ENCODE measurements around the gene HSPB9. TPM values are rescaled to one million over a fixed set of nuclear protein-coding genes. Genes with fewer than 3 reads are reported as not detected.
"Not testable (repeated sequence)": the region's sequence is repeated elsewhere in the genome, so short reads cannot be mapped to it uniquely, and the experiment has no call there.

Gene HSPB9
- polyA plus RNA-seq, 1 donor from 2014 or later, result not detected

GRCh38 chr17:42141382-42141781, 18.8 kb downstream of the HSPB9 start:
- no peaks in the 10 kb centered on the region for H3K27me3 ChIP-seq (ENCODE audit: insufficient read depth, low read depth, low read length)
- H3K27ac ChIP-seq (ENCODE audit: low read length), result no peak overlapping the region
- no peaks in the 10 kb centered on the region for H3K9me3 ChIP-seq (ENCODE audit: low read length)
- H2AFZ ChIP-seq (ENCODE audit: low read depth, low read length), result no peak overlapping the region
- H3K4me3 ChIP-seq (ENCODE audit: low read length), result no peak overlapping the region
- no peak overlapping the region for H3K9ac ChIP-seq (ENCODE audit: low read length)
- H3K9me2 ChIP-seq (ENCODE audit: insufficient read depth, low read length), result no peaks in the 10 kb centered on the region
- no peaks in the 10 kb centered on the region for H3F3A ChIP-seq (ENCODE audit: insufficient read depth, low read length, poor library complexity, severe bottlenecking)
- no peaks in the 10 kb centered on the region for H3K79me2 ChIP-seq (replicated peaks; ENCODE audit: insufficient read depth, low read length)
- TF ChIP-seq MXI1 (conservative IDR thresholded peaks at IDR 0.05; ENCODE audit: poor library complexity, severe bottlenecking) (no peak), EP300 (conservative IDR thresholded peaks at IDR 0.05; ENCODE audit: poor library complexity, severe bottlenecking) (no peak), TAF1 (IDR thresholded peaks at IDR 0.05; ENCODE audit: low read depth) (no peak), POLR2AphosphoS5 (IDR thresholded peaks at IDR 0.05) (no peak), SMC3 (conservative IDR thresholded peaks at IDR 0.05; ENCODE audit: poor library complexity) (no peak), EZH2 (IDR thresholded peaks at IDR 0.05; ENCODE audit: borderline replicate concordance, insufficient read depth, low read length, poor library complexity, severe bottlenecking) (no peak), CTCF (IDR thresholded peaks at IDR 0.05; ENCODE audit: poor library complexity, severe bottlenecking) (no peak), REST (IDR thresholded peaks at IDR 0.05; ENCODE audit: borderline replicate concordance) (no peak), RAD21 (conservative IDR thresholded peaks at IDR 0.05) (no peak)
- H4K20me1 ChIP-seq (ENCODE audit: insufficient read depth), result peaks cover 8% of the 10 kb centered on the region
- no peaks in the 10 kb centered on the region for H3K36me3 ChIP-seq (ENCODE audit: insufficient read depth, low read length)
- no peak overlapping the region for H3K4me2 ChIP-seq (ENCODE audit: low read length)

- Histone ChIP-seq H3K9me3 (ENCODE audit: low read length) (no peaks in the 10 kb centered on the region), H3K9me2 (ENCODE audit: insufficient read depth, low read length) (no peaks in the 10 kb centered on the region), H3K27ac (ENCODE audit: low read length) (no peak overlapping the region), H3K79me2 (replicated peaks; ENCODE audit: insufficient read depth, low read length) (no peaks in the 10 kb centered on the region), H3K36me3 (ENCODE audit: insufficient read depth, low read length) (no peaks in the 10 kb centered on the region), H4K20me1 (ENCODE audit: insufficient read depth) (peaks cover 8% of the 10 kb centered on the region), H3K4me2 (ENCODE audit: low read length) (no peak overlapping the region), H3K4me3 (ENCODE audit: low read length) (no peak overlapping the region), H3K9ac (ENCODE audit: low read length) (no peak overlapping the region), H3K27me3 (ENCODE audit: insufficient read depth, low read depth, low read length) (no peaks in the 10 kb centered on the region), H2AFZ (ENCODE audit: low read depth, low read length) (no peak overlapping the region), H3F3A (ENCODE audit: insufficient read depth, low read length, poor library complexity, severe bottlenecking) (no peaks in the 10 kb centered on the region)
- no peak for TF ChIP-seq POLR2AphosphoS5 (IDR thresholded peaks at IDR 0.05)
- TF ChIP-seq TAF1 (IDR thresholded peaks at IDR 0.05; ENCODE audit: low read depth), result no peak
- TF ChIP-seq CTCF (IDR thresholded peaks at IDR 0.05; ENCODE audit: poor library complexity, severe bottlenecking), result no peak
These were observed 19.8 kb downstream of the HSPB9 start for GRCh38 chr17:42142371-42142896.

GRCh38 chr17:42143138-42143537, 20.5 kb downstream of the HSPB9 start:
- not testable (repeated sequence) for H2AFZ ChIP-seq (ENCODE audit: low read depth, low read length); H3K9me2 ChIP-seq (ENCODE audit: insufficient read depth, low read length); H3K79me2 ChIP-seq (replicated peaks; ENCODE audit: insufficient read depth, low read length); H3K36me3 ChIP-seq (ENCODE audit: insufficient read depth, low read length); H3K4me2 ChIP-seq (ENCODE audit: low read length); H3K27ac ChIP-seq (ENCODE audit: low read length); H3K27me3 ChIP-seq (ENCODE audit: insufficient read depth, low read depth, low read length); H3K9ac ChIP-seq (ENCODE audit: low read length); H3K9me3 ChIP-seq (ENCODE audit: low read length); H4K20me1 ChIP-seq (ENCODE audit: insufficient read depth); H3F3A ChIP-seq (ENCODE audit: insufficient read depth, low read length, poor library complexity, severe bottlenecking); H3K4me3 ChIP-seq (ENCODE audit: low read length)

Measured in neural cell (in vitro differentiated cells).